Measurements from ENCODE around the gene COL8A1. TPM values are rescaled to one million over a fixed set of nuclear protein-coding genes. Genes with fewer than 3 reads are reported as not detected.

Gene COL8A1
- total and polyA plus RNA-seq, 2 donors (not counting 1 experiment from before 2014, with no cell fraction given), result 0.12 TPM; not detected in 1

- H3K27me3 Mint-ChIP-seq, result no peaks in the 10 kb centered on the region
- intact Hi-C loops (cut with micrococcal nuclease), result loop anchor here (5.0 kb wide), 3 partner anchors 234 to 569 kb away; partner anchors contain the start of genes LNP1 and TOMM70
- TF ChIP-seq CTCF (IDR thresholded peaks at IDR 0.05) (no peak), EZH2 (IDR thresholded peaks at IDR 0.05; ENCODE audit: borderline replicate concordance, insufficient read depth, low read depth, low read length, poor library complexity, severe bottlenecking) (no peak)
- H3K4me3 Mint-ChIP-seq, result no peak overlapping the region
- H3K79me2 ChIP-seq (ENCODE audit: control insufficient read depth, insufficient read depth, low read length), result peaks cover 25% of the 10 kb centered on the region
- no peak overlapping the region for H3K27ac Mint-ChIP-seq
- H4K20me1 ChIP-seq (ENCODE audit: control insufficient read depth, insufficient read depth, low read length, poor library complexity, severe bottlenecking), result no peaks in the 10 kb centered on the region
- no peak overlapping the region for H2AFZ ChIP-seq (ENCODE audit: insufficient read depth, low read depth, low read length, poor library complexity, severe bottlenecking)
- ChIA-PET POLR2A (no interaction called here), CTCF (interaction anchor here (0.9 to 9.4 kb wide), 9 partner anchors 10 to 756 kb away, joined by 3 to 158 read pairs (median 10); partner anchors contain the start of genes LNP1, TBC1D23 and TOMM70)
- no peaks in the 10 kb centered on the region for H3K36me3 ChIP-seq (replicated peaks in 1 of 2; ENCODE audit: control extremely low read depth in 1 of 2, control insufficient read depth in 1 of 2, extremely low read depth in 1 of 2, insufficient read depth in 2 of 2, low read length in 1 of 2)
- H3K27me3 ChIP-seq (replicated peaks in 1 of 4; ENCODE audit: control extremely low read depth in 1 of 4, control insufficient read depth in 3 of 4, insufficient read depth in 4 of 4, low read length in 3 of 4), result no peaks in the 10 kb centered on the region
- no peaks in the 10 kb centered on the region for H3K9me3 ChIP-seq (ENCODE audit: control extremely low read depth in 1 of 3, control insufficient read depth in 2 of 3, insufficient read depth in 1 of 3, low read length in 2 of 3)
- H3K4me1 ChIP-seq (ENCODE audit: control insufficient read depth in 2 of 2, insufficient read depth in 2 of 2, low read length in 2 of 2), result no peaks in the 10 kb centered on the region
- H3K27ac ChIP-seq (ENCODE audit: low read length in 2 of 2), result no peak overlapping the region
- H3K4me3 ChIP-seq (ENCODE audit: control extremely low read depth in 1 of 5, extremely low read depth in 1 of 5, insufficient read depth in 1 of 5, low read depth in 2 of 5, low read length in 4 of 5), result no peak overlapping the region
- WGBS (ENCODE audit: insufficient coverage), result 97% methylated on average over 3 of the region's 4 CpGs
- no peaks in the 10 kb centered on the region for H3K4me1 Mint-ChIP-seq
- DNase-seq (no peak), ATAC-seq (ENCODE audit: low read depth) (no peak)
- no peaks in the 10 kb centered on the region for H3K9me3 Mint-ChIP-seq (ENCODE audit: insufficient read depth)
- no peak overlapping the region for H3K9ac ChIP-seq (ENCODE audit: low read length)
- no peak overlapping the region for H3K4me2 ChIP-seq (replicated peaks; ENCODE audit: low read depth, low read length, poor library complexity, severe bottlenecking)
These were observed 195.3 kb downstream of the COL8A1 start for GRCh38 chr3:99833617-99834205.

GRCh38 chr3:99834211-99834957 is 196.0 kb downstream of the COL8A1 start:
- Histone ChIP-seq H3K79me2 (ENCODE audit: control insufficient read depth, insufficient read depth, low read length) (peaks cover 25% of the 10 kb centered on the region), H2AFZ (ENCODE audit: insufficient read depth, low read depth, low read length, poor library complexity, severe bottlenecking) (no peak overlapping the region), H3K9me3 (ENCODE audit: control extremely low read depth in 1 of 3, control insufficient read depth in 2 of 3, insufficient read depth in 1 of 3, low read length in 2 of 3) (no peaks in the 10 kb centered on the region), H3K4me1 (ENCODE audit: control insufficient read depth in 2 of 2, insufficient read depth in 2 of 2, low read length in 2 of 2) (no peaks in the 10 kb centered on the region), H4K20me1 (ENCODE audit: control insufficient read depth, insufficient read depth, low read length, poor library complexity, severe bottlenecking) (no peaks in the 10 kb centered on the region), H3K4me2 (replicated peaks; ENCODE audit: low read depth, low read length, poor library complexity, severe bottlenecking) (no peak overlapping the region), H3K4me3 (ENCODE audit: control extremely low read depth in 1 of 5, extremely low read depth in 1 of 5, insufficient read depth in 1 of 5, low read depth in 2 of 5, low read length in 4 of 5) (no peak overlapping the region), H3K9ac (ENCODE audit: low read length) (no peak overlapping the region), H3K27me3 (replicated peaks in 1 of 4; ENCODE audit: control extremely low read depth in 1 of 4, control insufficient read depth in 3 of 4, insufficient read depth in 4 of 4, low read length in 3 of 4) (no peaks in the 10 kb centered on the region), H3K36me3 (replicated peaks in 1 of 2; ENCODE audit: control extremely low read depth in 1 of 2, control insufficient read depth in 1 of 2, extremely low read depth in 1 of 2, insufficient read depth in 2 of 2, low read length in 1 of 2) (no peaks in the 10 kb centered on the region), H3K27ac (ENCODE audit: low read length in 2 of 2) (no peak overlapping the region)
- WGBS (ENCODE audit: insufficient coverage), result 83% methylated on average over 1 of the region's 2 CpGs
- no peak overlapping the region for H3K27ac Mint-ChIP-seq
- DNase-seq (no peak), ATAC-seq (ENCODE audit: low read depth) (no peak)
- H3K4me3 Mint-ChIP-seq, result no peak overlapping the region
- H3K4me1 Mint-ChIP-seq, result no peaks in the 10 kb centered on the region
- TF ChIP-seq CTCF (IDR thresholded peaks at IDR 0.05) (no peak), EZH2 (IDR thresholded peaks at IDR 0.05; ENCODE audit: borderline replicate concordance, insufficient read depth, low read depth, low read length, poor library complexity, severe bottlenecking) (no peak)
- ChIA-PET POLR2A (no interaction called here), CTCF (interaction anchor here (0.6 to 9.4 kb wide), 6 partner anchors 10 to 756 kb away, joined by 3 to 158 read pairs (median 22); partner anchors contain the start of gene TBC1D23)
- intact Hi-C loops (cut with micrococcal nuclease), result loop anchor here (5.0 kb wide), 3 partner anchors 233 to 568 kb away; partner anchors contain the start of genes LNP1 and TOMM70
- H3K27me3 Mint-ChIP-seq, result no peaks in the 10 kb centered on the region
- H3K9me3 Mint-ChIP-seq (ENCODE audit: insufficient read depth), result no peaks in the 10 kb centered on the region
